Fibroblast of mammary gland (primary cell): ENCODE results near the gene KLHL29.

Experiments
- DNase-seq: peaks from one replicate; pipeline ENCODE4 v3.0.0-alpha.2; 2010; ENCODE audit warnings: low read depth
- H3K4me3 ChIP-seq: 2 replicates; pipeline ENCODE4 v1.5.1; 2011; ENCODE audit warnings: low read depth, mild to moderate bottlenecking, low read length, moderate library complexity; ENCODE audit not compliant: control insufficient read depth
- TF ChIP-seq, protein P1 (sequence below): conservative IDR thresholded peaks from 2 replicates; pipeline ENCODE4 v1.5.1; 2011; ENCODE audit warnings: low read depth, low read length, inconsistent platforms; ENCODE audit not compliant: control insufficient read depth, insufficient read depth

KLHL29 gene

DNA sequence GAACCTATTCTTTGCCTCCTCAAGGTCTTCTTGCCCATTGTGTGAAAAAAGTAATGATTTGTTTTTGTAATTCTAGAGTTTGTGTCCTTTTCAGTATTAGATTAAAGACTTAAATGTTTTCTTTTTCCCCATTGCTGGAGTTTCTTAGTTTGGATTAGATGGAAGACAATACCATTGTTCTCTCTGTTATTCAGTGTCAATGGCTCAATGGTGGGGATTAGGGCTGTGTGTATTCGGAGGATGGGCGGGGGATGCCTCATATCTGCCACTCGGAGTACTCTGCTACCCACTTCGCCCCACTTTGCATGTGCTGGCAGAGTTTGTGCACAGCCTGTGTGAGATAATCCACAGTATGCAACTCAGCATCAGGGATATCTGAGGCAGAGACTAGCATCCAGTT, 90.1 kb downstream of the KLHL29 start:
- TF ChIP-seq, protein P1, sequence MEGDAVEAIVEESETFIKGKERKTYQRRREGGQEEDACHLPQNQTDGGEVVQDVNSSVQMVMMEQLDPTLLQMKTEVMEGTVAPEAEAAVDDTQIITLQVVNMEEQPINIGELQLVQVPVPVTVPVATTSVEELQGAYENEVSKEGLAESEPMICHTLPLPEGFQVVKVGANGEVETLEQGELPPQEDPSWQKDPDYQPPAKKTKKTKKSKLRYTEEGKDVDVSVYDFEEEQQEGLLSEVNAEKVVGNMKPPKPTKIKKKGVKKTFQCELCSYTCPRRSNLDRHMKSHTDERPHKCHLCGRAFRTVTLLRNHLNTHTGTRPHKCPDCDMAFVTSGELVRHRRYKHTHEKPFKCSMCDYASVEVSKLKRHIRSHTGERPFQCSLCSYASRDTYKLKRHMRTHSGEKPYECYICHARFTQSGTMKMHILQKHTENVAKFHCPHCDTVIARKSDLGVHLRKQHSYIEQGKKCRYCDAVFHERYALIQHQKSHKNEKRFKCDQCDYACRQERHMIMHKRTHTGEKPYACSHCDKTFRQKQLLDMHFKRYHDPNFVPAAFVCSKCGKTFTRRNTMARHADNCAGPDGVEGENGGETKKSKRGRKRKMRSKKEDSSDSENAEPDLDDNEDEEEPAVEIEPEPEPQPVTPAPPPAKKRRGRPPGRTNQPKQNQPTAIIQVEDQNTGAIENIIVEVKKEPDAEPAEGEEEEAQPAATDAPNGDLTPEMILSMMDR = no peak
- DNase-seq = no peak

DNA sequence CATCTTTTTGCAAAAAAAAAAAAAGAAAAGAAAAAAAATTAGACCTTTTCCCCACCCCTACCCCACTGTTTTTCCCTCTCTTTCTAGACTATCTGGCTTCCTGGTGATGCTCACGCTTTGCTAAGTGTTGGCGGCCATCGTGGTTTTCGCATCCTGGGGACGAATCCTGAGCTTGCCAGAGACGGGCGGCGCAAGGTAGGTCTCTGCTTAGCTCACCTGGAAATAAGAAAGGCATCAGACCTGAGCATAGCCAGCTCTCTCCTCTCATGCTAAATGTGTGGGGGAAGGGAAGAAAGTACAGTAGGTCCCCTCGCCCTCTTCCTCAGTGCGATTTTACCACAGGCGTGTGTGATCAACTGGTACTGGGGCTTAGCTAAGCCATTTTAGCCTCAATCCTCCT, 90.5 kb downstream of the KLHL29 start:
- DNase-seq = no peak
- TF ChIP-seq, protein P1 = no peak
- H3K4me3 ChIP-seq = no peak overlapping the region

More for the DNA sequence above, 90.1 kb downstream of the KLHL29 start:
- no peak overlapping the region for H3K4me3 ChIP-seq

DNA sequence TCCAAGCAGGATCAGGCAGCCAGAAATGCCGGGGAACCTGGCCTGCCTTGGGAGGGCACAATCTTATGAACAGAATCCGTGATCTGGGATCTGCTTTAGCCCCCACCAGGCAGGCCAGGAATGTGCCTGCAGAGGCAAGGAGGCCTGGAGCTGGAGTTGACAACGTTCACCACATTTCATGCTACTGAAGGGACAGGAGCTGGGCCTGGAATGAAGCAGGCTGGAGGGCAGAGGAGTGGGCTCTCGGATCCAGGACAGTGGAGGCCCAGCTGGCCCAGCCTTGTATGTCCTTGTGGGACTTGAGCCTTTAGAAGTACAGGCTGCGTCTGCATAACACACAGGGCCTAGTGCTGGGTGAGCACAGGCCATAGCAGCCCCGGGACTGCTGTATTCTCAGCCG, 91.8 kb downstream of the KLHL29 start:
- no peak for DNase-seq
- TF ChIP-seq, protein P1 = no peak
- H3K4me3 ChIP-seq = no peak overlapping the region

DNA sequence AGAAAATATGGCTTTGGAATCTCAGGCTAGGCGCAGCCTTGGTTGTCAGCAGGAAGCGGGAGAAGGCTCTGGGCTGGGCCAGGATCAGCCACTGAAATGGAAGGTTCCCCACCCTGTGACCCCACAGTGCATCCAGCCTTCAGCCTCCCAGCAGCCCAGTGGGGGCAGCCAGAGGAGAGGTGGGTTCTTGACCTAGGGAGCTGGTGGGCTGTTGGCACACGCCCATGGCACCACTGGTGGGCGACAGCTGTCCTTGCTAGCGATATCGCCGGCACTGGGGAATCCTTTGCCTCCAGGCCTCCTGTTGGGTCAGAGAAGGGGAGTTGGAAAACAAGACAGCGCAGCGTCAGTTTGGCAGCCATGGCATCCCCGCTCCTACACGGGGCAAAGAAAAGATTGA, 92.4 kb downstream of the KLHL29 start:
- TF ChIP-seq, protein P1 = no peak
- no peak overlapping the region for H3K4me3 ChIP-seq
- no peak for DNase-seq

DNA sequence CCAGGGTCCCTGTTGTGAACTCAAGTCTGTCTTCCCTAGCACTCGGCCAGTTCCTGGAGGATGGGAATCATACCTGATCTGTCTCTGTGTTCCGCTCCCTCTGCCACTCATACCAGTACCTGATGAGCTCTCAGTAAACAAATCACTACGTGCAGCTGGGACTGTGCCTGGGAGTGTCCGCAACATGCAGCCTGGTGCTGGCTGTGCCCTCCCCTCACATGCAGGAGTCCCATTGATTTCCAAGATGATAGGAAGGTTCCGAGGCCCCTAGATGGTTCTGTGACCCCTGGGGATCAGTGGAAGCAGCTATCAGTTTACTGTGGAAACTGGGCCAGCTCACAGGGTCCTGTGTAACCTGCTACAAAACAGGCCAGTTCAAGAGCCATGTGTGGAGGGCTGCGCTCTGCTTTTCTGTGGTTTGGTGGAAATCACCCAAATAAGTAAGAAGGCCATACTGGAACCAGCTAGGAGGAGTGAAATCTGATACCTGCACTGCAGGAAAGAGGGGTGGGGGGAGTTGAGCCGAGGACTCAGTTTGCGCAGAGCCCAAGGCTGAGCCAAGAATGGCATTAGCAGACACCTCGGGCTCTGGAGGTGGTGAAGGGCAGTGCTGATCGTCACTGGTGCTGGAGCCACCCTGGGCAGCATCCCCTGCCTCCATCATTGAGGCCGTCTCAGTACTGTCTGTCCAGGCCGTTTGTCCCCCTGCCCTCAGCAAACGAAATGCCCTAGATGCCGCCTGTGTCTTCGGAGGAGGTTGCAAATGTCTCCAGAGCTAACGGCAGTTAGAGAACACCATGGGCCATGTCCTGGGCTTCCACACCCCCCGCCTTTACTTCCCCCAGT, 93.3 kb downstream of the KLHL29 start:
- no peak for DNase-seq
- H3K4me3 ChIP-seq = no peak overlapping the region
- TF ChIP-seq, protein P1 = no peak

DNA sequence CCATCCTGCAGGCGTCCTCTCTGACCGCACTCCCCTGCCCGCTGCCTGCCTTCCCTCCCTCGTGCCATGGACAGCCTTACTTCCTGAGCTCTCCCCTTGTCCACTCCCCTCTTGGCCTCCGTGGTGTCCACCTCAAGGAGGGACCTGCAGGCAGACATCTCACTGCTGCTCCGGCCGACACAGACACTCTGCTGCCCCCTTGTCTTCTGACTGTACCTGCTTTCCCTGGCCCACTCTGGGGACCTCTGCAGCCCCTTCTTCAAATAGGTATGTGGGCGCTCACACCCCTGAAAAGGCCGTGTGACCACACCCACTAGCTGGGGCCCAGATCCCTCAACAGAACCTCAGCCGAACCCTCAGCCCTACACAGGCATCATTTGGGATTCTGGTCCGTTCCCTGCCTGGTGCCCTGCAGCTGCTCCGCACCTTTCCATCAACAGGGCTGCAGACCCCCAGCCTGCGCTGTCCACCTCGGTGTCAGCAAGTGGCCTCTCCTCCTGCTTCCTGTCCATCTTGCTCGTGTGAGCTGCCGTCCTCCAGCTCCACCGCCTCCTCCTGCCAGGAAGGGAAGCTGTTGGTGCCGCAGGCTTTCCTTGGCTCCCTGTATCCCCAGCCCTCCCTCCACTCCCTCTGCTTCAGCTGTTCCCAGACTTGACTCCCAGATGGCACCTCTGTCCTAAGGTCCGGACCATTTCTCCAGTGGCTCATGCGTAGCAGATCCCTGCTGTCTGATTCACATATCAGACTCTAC, 94.1 kb downstream of the KLHL29 start:
- no peak for DNase-seq
- TF ChIP-seq, protein P1 = no peak
- H3K4me3 ChIP-seq = no peak overlapping the region
